ENCODE results near the gene OR5AS1.
"Not testable (repeated sequence)": the region's sequence is repeated elsewhere in the genome, so short reads cannot be mapped to it uniquely, and the experiment has no call there.

Gene OR5AS1

DNA sequence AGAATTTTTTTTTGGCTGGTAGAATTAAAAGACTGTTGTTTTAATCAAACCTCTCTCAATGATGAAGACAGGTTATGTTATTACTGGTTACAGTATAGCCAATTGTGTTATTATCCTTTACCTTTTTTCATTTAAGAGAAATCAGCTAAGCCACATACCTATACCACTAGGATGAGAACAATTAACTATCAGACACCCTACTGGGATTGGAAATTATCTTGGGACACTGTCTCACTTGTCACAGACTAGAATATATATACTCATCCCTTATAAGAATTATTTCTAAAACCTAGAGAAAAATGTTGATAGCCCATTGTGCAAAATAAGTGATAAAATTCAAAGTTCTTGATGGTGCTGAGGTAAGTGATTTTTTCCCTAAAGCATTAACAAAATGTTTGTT is at the start of gene OR5AS1:
Gene OR5AS1 (plus strand): TSS at position 301 of the 400 bp plus-strand sequence. CDS start 2,765 bp downstream, outside the sequence.
- DNase-seq: no peak

DNA sequence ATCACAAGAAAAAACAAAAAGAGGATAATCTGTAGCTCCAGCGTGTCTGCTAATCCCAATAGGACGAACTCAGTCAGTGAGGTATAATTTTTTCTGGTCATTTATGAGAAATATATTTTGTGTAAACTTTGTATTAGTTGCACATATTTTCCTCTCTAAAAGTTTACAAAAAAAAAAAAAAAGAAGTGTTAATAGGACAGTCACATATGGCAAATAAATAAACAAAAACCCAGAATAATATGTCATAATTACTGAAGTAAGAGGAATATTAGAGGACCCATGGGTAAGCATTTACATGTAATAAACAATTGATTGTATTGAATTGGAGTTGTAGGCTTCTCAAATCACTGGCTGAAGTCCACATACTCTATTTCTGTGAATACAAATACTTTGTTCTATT is 32.9 kb upstream of the OR5AS1 start, which contains the start of gene OR5F1:
Gene OR5F1 (minus strand): TSS at position 101 of the 400 bp plus-strand sequence. CDS start 0 bp downstream, at position 101.
- DNase-seq: no peak

DNA sequence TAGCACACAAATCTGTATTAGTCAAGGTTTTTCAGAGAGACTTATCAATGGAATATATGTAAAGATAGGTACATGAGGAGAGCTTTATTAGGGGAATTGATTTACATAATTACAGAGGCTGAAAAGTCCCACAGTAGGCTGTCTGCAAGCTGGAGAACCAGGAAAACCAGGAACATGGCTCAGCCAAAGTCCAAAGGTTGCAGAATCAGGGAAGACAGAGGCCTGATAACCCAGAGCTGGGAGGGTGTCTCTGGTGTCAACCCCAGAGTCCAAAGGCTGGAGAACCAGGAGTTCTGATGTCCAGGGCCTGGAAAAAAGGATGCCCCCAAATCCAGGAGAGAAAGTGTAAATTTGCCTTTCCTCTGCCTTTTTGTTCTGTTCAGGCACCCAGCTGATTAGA is 16.7 kb upstream of the OR5AS1 start:
- no peak for DNase-seq

DNA sequence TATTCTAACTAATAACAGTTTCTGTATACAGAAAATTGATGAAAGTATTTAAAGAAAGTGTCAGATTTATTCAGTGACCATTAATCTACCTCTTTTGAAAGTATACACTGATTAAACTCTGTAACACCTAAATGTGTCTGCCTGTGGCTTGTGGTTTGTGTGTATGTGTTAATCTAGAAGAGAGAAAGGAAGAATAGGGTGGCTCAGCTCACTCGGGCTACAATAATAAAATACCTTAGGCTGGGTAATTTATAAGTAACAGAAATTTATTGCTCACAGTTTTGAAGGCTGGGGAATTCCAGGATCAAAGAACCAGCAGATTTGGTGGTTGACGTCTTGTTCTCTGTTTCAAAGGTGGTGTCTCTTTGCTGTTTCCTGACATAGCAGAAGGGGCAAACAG is 13.6 kb upstream of the OR5AS1 start:
- no peak for DNase-seq

DNA sequence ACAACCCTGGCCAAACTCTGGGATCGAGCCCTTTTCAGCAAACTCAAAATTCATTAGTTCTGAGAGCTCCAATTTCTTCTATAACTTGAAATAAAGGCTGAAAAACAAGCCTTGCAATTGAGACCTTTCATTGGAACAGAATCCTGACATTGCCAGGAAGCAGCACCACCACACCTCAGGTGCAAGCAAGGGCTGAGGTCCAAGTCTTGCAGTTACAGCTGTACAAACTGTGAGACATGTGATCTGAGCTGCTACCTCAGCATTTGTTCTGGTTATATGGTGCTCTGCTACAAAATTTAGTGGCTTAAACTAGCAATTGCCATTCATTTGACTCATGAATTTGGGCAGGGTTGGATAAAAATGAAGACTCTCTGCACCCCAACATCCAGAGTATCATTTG is 18.1 kb downstream of the OR5AS1 start:
- no peak for DNase-seq

DNA sequence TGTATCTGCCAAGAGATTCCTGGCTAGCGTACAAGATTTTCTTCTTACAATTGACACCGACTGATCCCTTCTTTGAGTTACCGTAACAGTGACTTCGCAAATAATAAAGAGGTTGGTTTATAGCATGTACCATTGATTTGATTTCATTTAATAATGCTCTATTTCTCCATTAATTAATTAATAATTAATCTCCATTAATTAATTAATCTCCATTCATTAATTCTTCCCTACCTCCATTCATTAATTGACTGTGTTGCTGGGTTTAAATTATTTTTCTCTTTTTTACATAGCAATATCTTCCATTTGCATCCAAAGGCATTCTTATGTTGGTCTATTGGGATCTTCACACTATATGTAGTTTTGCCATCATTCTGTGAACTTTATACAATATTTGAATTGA is 21.0 kb downstream of the OR5AS1 start:
- DNase-seq: no peak

DNA sequence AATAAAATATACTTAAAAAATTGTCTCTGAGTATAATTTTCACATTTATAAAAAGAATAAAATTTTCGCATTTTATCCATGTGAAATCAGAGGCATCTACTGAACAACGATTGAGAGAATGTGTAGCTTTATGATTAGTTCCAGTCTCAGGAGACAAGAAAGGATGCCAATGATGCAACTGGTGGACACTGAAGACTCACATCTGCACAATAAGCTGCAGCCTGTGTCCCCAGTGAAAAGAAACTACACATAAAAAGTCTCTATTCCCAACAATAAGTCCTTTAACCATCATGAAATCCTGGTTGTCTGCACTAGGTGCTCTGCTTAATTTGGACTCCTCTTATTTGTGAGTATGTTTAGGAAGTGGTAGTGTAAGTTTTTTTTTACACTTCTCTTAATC is 22.0 kb downstream of the OR5AS1 start:
- DNase-seq: no peak

DNA sequence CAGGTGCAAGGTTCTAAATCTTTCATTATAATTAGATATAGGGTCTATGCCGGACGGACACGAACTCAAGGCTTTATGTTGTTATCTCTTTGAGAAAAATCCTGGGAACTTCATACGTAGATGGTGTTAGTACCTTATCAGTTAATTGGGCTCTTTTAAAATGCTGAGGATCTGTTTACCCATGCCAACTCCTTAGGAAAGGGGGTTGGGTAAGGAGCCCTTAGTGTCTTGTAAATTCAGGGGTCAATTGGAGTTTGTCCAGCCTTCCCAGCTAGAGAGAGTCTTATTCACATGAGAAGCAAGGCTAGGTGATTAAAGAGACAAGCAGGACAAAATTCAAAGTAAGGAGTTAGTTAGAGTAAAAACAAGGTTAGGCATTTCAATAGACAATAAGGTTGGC is 28.9 kb downstream of the OR5AS1 start:
- not testable (repeated sequence) for DNase-seq

DNA sequence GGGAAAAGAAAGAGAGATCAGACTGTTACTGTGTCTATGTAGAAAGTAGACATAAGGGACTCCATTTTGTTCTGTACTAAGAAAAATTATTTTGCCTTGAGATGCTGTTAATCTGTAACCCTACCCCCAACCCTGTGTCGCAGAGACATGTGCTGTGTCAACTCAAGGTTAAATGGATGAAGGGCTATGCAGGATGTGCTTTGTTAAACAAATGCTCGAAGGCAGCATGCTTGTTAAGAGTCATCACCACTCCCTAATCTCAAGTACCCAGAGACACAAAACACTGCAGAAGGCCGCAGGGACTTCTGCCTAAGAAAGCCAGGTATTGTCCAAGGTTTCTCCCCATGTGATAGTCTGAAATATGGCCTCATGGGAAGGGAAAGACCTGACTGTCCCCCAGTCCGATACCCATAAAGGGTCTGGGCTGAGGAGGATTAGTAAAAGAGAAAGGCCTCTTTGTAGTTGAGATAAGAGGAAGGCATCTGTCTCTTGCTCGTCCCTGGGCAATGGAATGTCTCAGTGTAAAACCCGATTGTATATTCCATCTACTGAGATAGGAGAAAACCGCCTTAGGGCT is 30.3 kb downstream of the OR5AS1 start:
- not testable (repeated sequence) for DNase-seq

DNA sequence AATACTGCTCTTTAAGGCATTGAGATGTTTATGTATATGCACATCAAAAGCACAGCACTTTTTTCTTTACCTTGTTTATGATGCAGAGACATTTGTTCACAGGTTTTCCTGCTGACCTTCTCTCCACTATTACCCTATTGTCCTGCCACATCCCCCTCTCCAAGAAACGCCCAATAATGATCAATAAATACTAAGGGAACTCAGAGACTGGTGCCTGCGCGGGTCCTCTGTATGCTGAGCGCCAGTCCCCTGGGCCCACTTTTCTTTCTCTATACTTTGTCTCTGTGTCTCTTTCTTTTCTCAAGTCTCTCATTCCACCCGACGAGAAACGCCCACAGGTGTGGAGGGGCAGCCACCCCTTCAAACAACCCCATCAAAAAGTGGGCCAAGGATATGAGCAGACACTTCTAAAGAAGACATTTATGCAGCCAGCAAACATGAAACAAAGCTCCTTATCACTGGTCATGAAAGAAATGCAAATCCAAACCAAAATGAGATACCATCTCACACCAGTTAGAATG is 30.9 kb downstream of the OR5AS1 start:
- not testable (repeated sequence) for DNase-seq

DNA sequence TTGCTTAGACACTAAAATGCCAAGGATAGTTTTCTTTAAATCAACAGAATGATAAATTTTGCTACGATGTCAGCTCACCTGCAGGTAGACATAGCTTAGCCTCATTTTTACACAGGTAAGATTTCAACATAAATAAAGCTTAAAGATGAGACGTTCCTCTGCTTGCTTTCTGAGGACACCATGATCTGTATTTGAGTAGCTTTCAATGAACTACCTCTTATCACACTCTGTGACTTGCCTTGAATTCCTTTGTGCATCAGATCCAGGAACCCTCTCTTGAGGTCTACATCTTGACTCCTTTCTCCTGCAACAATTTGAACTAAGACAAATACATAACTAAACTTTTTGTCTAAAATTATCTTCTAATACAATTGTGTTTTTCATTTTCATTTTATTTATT is 39.5 kb downstream of the OR5AS1 start:
- DNase-seq: no peak
